Measurements from ENCODE around the gene FAM180A. TPM values are rescaled to one million over a fixed set of nuclear protein-coding genes. Genes with fewer than 3 reads are reported as not detected.

FAM180A gene
- not detected in 2 replicates for polyA plus RNA-seq
- not detected in 2 replicates for polyA minus RNA-seq

DNA sequence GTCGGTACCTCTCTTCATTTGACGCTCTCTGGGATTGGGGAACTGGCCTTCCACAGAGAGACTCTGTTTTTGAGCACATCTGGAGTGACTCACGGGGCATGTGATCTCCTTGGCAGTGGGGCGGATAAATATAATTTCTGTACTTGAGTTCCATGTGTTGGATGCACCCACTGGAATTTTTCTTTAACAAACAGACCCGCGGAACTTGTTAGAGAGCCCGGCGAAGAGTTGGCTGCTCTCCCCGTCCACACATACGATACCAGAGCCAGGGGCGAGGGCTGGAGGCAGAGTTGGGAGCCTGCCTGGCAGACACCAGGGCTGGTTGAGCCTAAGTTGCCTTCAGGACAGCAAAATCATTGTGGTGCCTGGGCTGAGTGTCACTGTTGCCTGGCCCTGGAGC lies at the start of gene FAM180A:
Gene FAM180A, minus strand, starts transcription at position 44 of the 400 bp plus-strand sequence. CDS start 233 bp downstream, outside the sequence.
- Histone ChIP-seq H3K4me2 (ENCODE audit: low read length) (no peak within 1 kb of the TSS), H3K9ac (ENCODE audit: low read length) (no peak within 1 kb of the TSS), H4K20me1 (ENCODE audit: insufficient read depth) (no peaks in the 10 kb centered on the region), H3K4me3 (ENCODE audit: low read length) (no peak within 1 kb of the TSS), H3K9me2 (ENCODE audit: insufficient read depth, low read length) (no peaks in the 10 kb centered on the region), H3K79me2 (replicated peaks; ENCODE audit: insufficient read depth, low read length) (no peaks in the 10 kb centered on the region), H3K36me3 (ENCODE audit: insufficient read depth, low read length) (no peaks in the 10 kb centered on the region), H3K27me3 (ENCODE audit: insufficient read depth, low read depth, low read length) (no peaks in the 10 kb centered on the region), H3K9me3 (ENCODE audit: low read length) (no peaks in the 10 kb centered on the region), H3F3A (ENCODE audit: insufficient read depth, low read length, poor library complexity, severe bottlenecking) (no peaks in the 10 kb centered on the region), H3K27ac (ENCODE audit: low read length) (no peak within 1 kb of the TSS), H2AFZ (ENCODE audit: low read depth, low read length) (no peak within 1 kb of the TSS)
- TF ChIP-seq POLR2AphosphoS5 (IDR thresholded peaks at IDR 0.05) (no peak), SMC3 (conservative IDR thresholded peaks at IDR 0.05; ENCODE audit: poor library complexity) (no peak), MXI1 (conservative IDR thresholded peaks at IDR 0.05; ENCODE audit: poor library complexity, severe bottlenecking) (no peak), EP300 (conservative IDR thresholded peaks at IDR 0.05; ENCODE audit: poor library complexity, severe bottlenecking) (no peak)
- TF ChIP-seq, protein P1, sequence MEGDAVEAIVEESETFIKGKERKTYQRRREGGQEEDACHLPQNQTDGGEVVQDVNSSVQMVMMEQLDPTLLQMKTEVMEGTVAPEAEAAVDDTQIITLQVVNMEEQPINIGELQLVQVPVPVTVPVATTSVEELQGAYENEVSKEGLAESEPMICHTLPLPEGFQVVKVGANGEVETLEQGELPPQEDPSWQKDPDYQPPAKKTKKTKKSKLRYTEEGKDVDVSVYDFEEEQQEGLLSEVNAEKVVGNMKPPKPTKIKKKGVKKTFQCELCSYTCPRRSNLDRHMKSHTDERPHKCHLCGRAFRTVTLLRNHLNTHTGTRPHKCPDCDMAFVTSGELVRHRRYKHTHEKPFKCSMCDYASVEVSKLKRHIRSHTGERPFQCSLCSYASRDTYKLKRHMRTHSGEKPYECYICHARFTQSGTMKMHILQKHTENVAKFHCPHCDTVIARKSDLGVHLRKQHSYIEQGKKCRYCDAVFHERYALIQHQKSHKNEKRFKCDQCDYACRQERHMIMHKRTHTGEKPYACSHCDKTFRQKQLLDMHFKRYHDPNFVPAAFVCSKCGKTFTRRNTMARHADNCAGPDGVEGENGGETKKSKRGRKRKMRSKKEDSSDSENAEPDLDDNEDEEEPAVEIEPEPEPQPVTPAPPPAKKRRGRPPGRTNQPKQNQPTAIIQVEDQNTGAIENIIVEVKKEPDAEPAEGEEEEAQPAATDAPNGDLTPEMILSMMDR (IDR thresholded peaks at IDR 0.05; ENCODE audit: poor library complexity, severe bottlenecking), result no peak
- TF ChIP-seq, protein P2, sequence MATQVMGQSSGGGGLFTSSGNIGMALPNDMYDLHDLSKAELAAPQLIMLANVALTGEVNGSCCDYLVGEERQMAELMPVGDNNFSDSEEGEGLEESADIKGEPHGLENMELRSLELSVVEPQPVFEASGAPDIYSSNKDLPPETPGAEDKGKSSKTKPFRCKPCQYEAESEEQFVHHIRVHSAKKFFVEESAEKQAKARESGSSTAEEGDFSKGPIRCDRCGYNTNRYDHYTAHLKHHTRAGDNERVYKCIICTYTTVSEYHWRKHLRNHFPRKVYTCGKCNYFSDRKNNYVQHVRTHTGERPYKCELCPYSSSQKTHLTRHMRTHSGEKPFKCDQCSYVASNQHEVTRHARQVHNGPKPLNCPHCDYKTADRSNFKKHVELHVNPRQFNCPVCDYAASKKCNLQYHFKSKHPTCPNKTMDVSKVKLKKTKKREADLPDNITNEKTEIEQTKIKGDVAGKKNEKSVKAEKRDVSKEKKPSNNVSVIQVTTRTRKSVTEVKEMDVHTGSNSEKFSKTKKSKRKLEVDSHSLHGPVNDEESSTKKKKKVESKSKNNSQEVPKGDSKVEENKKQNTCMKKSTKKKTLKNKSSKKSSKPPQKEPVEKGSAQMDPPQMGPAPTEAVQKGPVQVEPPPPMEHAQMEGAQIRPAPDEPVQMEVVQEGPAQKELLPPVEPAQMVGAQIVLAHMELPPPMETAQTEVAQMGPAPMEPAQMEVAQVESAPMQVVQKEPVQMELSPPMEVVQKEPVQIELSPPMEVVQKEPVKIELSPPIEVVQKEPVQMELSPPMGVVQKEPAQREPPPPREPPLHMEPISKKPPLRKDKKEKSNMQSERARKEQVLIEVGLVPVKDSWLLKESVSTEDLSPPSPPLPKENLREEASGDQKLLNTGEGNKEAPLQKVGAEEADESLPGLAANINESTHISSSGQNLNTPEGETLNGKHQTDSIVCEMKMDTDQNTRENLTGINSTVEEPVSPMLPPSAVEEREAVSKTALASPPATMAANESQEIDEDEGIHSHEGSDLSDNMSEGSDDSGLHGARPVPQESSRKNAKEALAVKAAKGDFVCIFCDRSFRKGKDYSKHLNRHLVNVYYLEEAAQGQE (IDR thresholded peaks at IDR 0.05; ENCODE audit: borderline replicate concordance), result no peak

DNA sequence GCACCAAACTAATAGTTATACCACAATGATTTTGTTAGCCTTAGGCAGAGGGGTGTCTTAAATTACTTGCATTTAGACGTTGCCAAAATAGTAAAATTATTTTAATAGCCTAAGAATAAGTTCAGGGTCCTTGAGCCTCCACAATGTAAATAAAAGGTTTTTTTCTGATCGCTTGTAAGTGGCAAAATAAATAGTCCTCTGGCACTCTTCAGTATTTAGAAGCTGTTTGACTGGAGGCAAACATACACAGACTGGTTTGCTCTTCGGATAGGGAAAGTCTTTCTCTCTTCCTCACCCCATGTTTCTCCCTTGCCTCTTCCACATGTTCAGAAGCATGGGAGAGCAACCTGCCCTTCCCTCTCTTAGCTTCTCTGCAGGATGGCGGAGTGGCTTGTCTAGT lies 49.5 kb upstream of the FAM180A start:
- H3K36me3 ChIP-seq (ENCODE audit: insufficient read depth, low read length), result no peaks in the 10 kb centered on the region
- no peaks in the 10 kb centered on the region for H3F3A ChIP-seq (ENCODE audit: insufficient read depth, low read length, poor library complexity, severe bottlenecking)
- H3K27me3 ChIP-seq (ENCODE audit: insufficient read depth, low read depth, low read length), result no peaks in the 10 kb centered on the region
- no peaks in the 10 kb centered on the region for H3K9me3 ChIP-seq (ENCODE audit: low read length)
- TF ChIP-seq TAF1 (IDR thresholded peaks at IDR 0.05; ENCODE audit: low read depth) (no peak), POLR2AphosphoS5 (IDR thresholded peaks at IDR 0.05) (no peak), SMC3 (conservative IDR thresholded peaks at IDR 0.05; ENCODE audit: poor library complexity) (no peak), EZH2 (IDR thresholded peaks at IDR 0.05; ENCODE audit: borderline replicate concordance, insufficient read depth, low read length, poor library complexity, severe bottlenecking) (no peak), EP300 (conservative IDR thresholded peaks at IDR 0.05; ENCODE audit: poor library complexity, severe bottlenecking) (no peak), MXI1 (conservative IDR thresholded peaks at IDR 0.05; ENCODE audit: poor library complexity, severe bottlenecking) (no peak), RAD21 (conservative IDR thresholded peaks at IDR 0.05) (no peak)
- TF ChIP-seq, protein P2 (IDR thresholded peaks at IDR 0.05; ENCODE audit: borderline replicate concordance), result no peak
- TF ChIP-seq, protein P1 (IDR thresholded peaks at IDR 0.05; ENCODE audit: poor library complexity, severe bottlenecking), result no peak
- H3K9me2 ChIP-seq (ENCODE audit: insufficient read depth, low read length), result no peaks in the 10 kb centered on the region
- no peak overlapping the region for H3K4me3 ChIP-seq (ENCODE audit: low read length)
- no peak overlapping the region for H3K9ac ChIP-seq (ENCODE audit: low read length)
- H3K79me2 ChIP-seq (replicated peaks; ENCODE audit: insufficient read depth, low read length), result no peaks in the 10 kb centered on the region
- H3K27ac ChIP-seq (ENCODE audit: low read length), result no peak overlapping the region
- no peak overlapping the region for H3K4me2 ChIP-seq (ENCODE audit: low read length)
- no peak overlapping the region for H2AFZ ChIP-seq (ENCODE audit: low read depth, low read length)
- no peaks in the 10 kb centered on the region for H4K20me1 ChIP-seq (ENCODE audit: insufficient read depth)
